HCT116 (cell line): Measurements from ENCODE around the gene WWOX. TPM values are rescaled to one million over a fixed set of nuclear protein-coding genes. Genes with fewer than 3 reads are reported as not detected.

Source experiments
- ATAC-seq: fragments of 200-7000 bp; cut with Tn5 transposase; 2 replicates; pipeline ENCODE4 v1.9.1; 2020; ENCODE audit warnings: mild to moderate bottlenecking, moderate library complexity
- BruUV-seq: library from RNA; stranded (reverse); fragments of 400-500 nt; replicated peaks from 2 replicates; lab custom pipeline; 2021; lab: Mats Ljungman, UMichigan
- CTCF ChIA-PET: fragments of 300-600 bp; sonication (Branson Sonifier 250); formaldehyde crosslinking; loops from one replicate; lab custom pipeline; 2021; ENCODE audit warnings: antibody characterized with exemption; lab: Charles Lee
- POLR2A ChIA-PET: fragments of 300-600, 350-600 bp; sonication (Branson Sonifier 250); formaldehyde crosslinking; loops from one replicate; lab custom pipeline; 2021; ENCODE audit warnings: antibody characterized with exemption; lab: Charles Lee
- RAD21 ChIA-PET, 2 experiments: fragments of 300-600 bp; sonication (Branson Sonifier 250); formaldehyde crosslinking; loops; one replicate each; lab custom pipeline; 2023; ENCODE audit warnings: low total read pairs in 2 of 2; ENCODE audit not compliant: uncharacterized antibody in 2 of 2, unreplicated experiment in 2 of 2, low non-redundant PET in 1 of 2; lab: Charles Lee
- DNase-seq: peaks from one replicate; pipeline ENCODE4 v3.0.0-alpha.2; 2010; ENCODE audit warnings: low read depth, low spot score
- H2AFZ ChIP-seq: fragments of 200-600 bp; shearing (Covaris generic), sonication (generic); 2 replicates; pipeline ENCODE4 v1.6.1; 2017; ENCODE audit warnings: low read depth, mixed run types, mixed read lengths, antibody characterized with exemption, low read length; ENCODE audit not compliant: poor library complexity, severe bottlenecking
- H3K27ac ChIP-seq: 2 replicates; pipeline ENCODE4 v1.5.1; 2012; ENCODE audit warnings: low read depth, low read length
- H3K27me3 ChIP-seq: fragments of 200-600 bp; sonication (generic); 2 replicates; pipeline ENCODE4 v1.6.1; 2016; ENCODE audit warnings: mixed run types, low read length, mixed read lengths; ENCODE audit not compliant: insufficient read depth
- H3K36me3 ChIP-seq, 2 experiments: fragments of 200-500 bp in 1 of 2; fragments of 200-600 bp in 1 of 2; sonication (Bioruptor generic) in 1 of 2; sonication (generic) in 1 of 2; 2 replicates each; pipeline versions ENCODE4 v1.5.1 to v1.6.1; 2014 to 2016; ENCODE audit warnings: low read length in 2 of 2, inconsistent platforms in 1 of 2, mixed read lengths in 1 of 2, mixed run types in 1 of 2; ENCODE audit not compliant: insufficient read depth in 2 of 2, control insufficient read depth in 1 of 2
- H3K4me1 ChIP-seq, 2 experiments: fragments of 200-600 bp in 1 of 2; sonication (generic) in 1 of 2; 2 replicates each; pipeline versions ENCODE4 v1.5.1 to v1.6.1; 2012 to 2017; ENCODE audit warnings: low read length in 2 of 2, inconsistent platforms in 1 of 2, mild to moderate bottlenecking in 1 of 2, mixed read lengths in 1 of 2, mixed run types in 1 of 2, moderate library complexity in 1 of 2; ENCODE audit not compliant: insufficient read depth in 2 of 2, control insufficient read depth in 1 of 2
- H3K4me2 ChIP-seq: fragments of 200-600 bp; sonication (generic); 2 replicates; pipeline ENCODE4 v1.6.1; 2017; ENCODE audit warnings: mixed run types, low read length, mixed read lengths
- H3K4me3 ChIP-seq, 2 experiments: fragments of 200-600 bp in 1 of 2; sonication (generic) in 1 of 2; replicated peaks in 1 of 2; 2 replicates each; pipeline ENCODE4 v1.5.1; 2011 to 2016; ENCODE audit warnings: low read length in 2 of 2, control low read depth in 1 of 2, low read depth in 1 of 2, mild to moderate bottlenecking in 1 of 2, mixed read lengths in 1 of 2, mixed run types in 1 of 2
- H3K79me2 ChIP-seq: fragments of 200-600 bp; sonication (generic); 2 replicates; pipeline ENCODE4 v1.6.1; 2017; ENCODE audit warnings: mild to moderate bottlenecking, mixed run types, low read length, moderate library complexity, mixed read lengths; ENCODE audit not compliant: insufficient read depth
- H3K9ac ChIP-seq: fragments of 200-600 bp; sonication (generic); 2 replicates; pipeline ENCODE4 v1.6.1; 2016; ENCODE audit warnings: low read length, mixed read lengths
- H3K9me2 ChIP-seq: fragments of 200-600 bp; sonication (generic), shearing (Covaris generic); 2 replicates; pipeline ENCODE4 v1.6.1; 2017; ENCODE audit warnings: mixed run types, mild to moderate bottlenecking, moderate library complexity; ENCODE audit not compliant: insufficient read depth
- H3K9me3 ChIP-seq, 2 experiments: fragments of 200-500 bp in 1 of 2; fragments of 200-600 bp in 1 of 2; sonication (Bioruptor generic) in 1 of 2; sonication (generic) in 1 of 2; 2 replicates each; pipeline ENCODE4 v1.6.1; 2014 to 2017; ENCODE audit warnings: low read length in 2 of 2, mixed read lengths in 2 of 2, inconsistent platforms in 1 of 2, low read depth in 1 of 2, mild to moderate bottlenecking in 1 of 2, mixed run types in 1 of 2, moderate library complexity in 1 of 2; ENCODE audit not compliant: control insufficient read depth in 1 of 2, insufficient read depth in 1 of 2
- H4K20me1 ChIP-seq: fragments of 200-600 bp; sonication (generic), shearing (Covaris generic); 2 replicates; pipeline ENCODE4 v1.6.1; 2017; ENCODE audit warnings: mixed run types, mild to moderate bottlenecking, moderate library complexity; ENCODE audit not compliant: insufficient read depth
- CTCF ChIP-seq, 3 experiments: fragments of 200-600 bp in 1 of 3; sonication (generic) in 1 of 3; IDR thresholded peaks in 2 of 3; conservative IDR thresholded peaks in 1 of 3; 2 replicates each; pipeline ENCODE4 v1.5.1; 2012 to 2017; ENCODE audit warnings: low read depth in 2 of 3, low read length in 2 of 3, antibody characterized with exemption in 1 of 3, borderline replicate concordance in 1 of 3, control low read depth in 1 of 3, mild to moderate bottlenecking in 1 of 3, mixed read lengths in 1 of 3, mixed run types in 1 of 3, moderate library complexity in 1 of 3; ENCODE audit not compliant: insufficient read depth in 1 of 3
- EGR1 ChIP-seq: IDR thresholded peaks from 2 replicates; pipeline ENCODE4 v1.6.1; 2012; ENCODE audit warnings: low read depth
- ELF1 ChIP-seq: IDR thresholded peaks from 2 replicates; pipeline ENCODE4 v1.6.1; 2012; ENCODE audit warnings: low read depth, borderline replicate concordance
- EZH2phosphoT487 ChIP-seq: fragments of 200-600 bp; IDR thresholded peaks from 2 replicates; pipeline ENCODE4 v1.6.1; 2018; ENCODE audit warnings: antibody characterized with exemption, borderline replicate concordance
- FOSL1 ChIP-seq: IDR thresholded peaks from 2 replicates; pipeline ENCODE4 v1.6.1; 2012; ENCODE audit warnings: low read depth
- JUND ChIP-seq: IDR thresholded peaks from 2 replicates; pipeline ENCODE4 v1.6.1; 2012
- MAX ChIP-seq: IDR thresholded peaks from 2 replicates; pipeline ENCODE4 v1.6.1; 2012
- REST ChIP-seq: IDR thresholded peaks from 2 replicates; pipeline ENCODE4 v1.6.1; 2012; ENCODE audit warnings: low read depth
- SIN3A ChIP-seq: IDR thresholded peaks from 2 replicates; pipeline ENCODE4 v1.6.1; 2012; ENCODE audit warnings: low read depth
- SP1 ChIP-seq: IDR thresholded peaks from 2 replicates; pipeline ENCODE4 v1.6.1; 2012; ENCODE audit warnings: low read depth
- SRF ChIP-seq: IDR thresholded peaks from 2 replicates; pipeline ENCODE4 v1.6.1; 2012; ENCODE audit warnings: low read depth
- YY1 ChIP-seq: IDR thresholded peaks from 2 replicates; pipeline ENCODE4 v1.6.1; 2011; ENCODE audit warnings: low read length, low read depth, moderate library complexity, mild to moderate bottlenecking; ENCODE audit not compliant: insufficient replicate concordance; ENCODE audit errors: extremely low read depth
- ZBTB33 ChIP-seq: IDR thresholded peaks from 2 replicates; pipeline ENCODE4 v1.6.1; 2011; ENCODE audit warnings: mild to moderate bottlenecking, low read length, moderate library complexity; ENCODE audit not compliant: insufficient replicate concordance; ENCODE audit errors: extremely low read depth
- ZFX ChIP-seq: fragments of 450-650 bp; IDR thresholded peaks from 2 replicates; pipeline ENCODE4 v1.6.1; 2017
- ZNF274 ChIP-seq: fragments of 200-500 bp; sonication (Bioruptor generic); IDR thresholded peaks from 2 replicates; pipeline ENCODE4 v1.6.1; 2014; ENCODE audit warnings: mild to moderate bottlenecking, low read depth, low read length, inconsistent platforms
- intact Hi-C: fragments of 100-400 bp; cut with micrococcal nuclease; formaldehyde crosslinking; loops from 2 replicates; pipeline ENCODE4 v1.10.0; 2022
- total RNA-seq: library from RNA; stranded (reverse); gene quantifications from one replicate; pipeline ENCODE4 v1.2.1, GENCODE V29; 2021; ENCODE audit not compliant: unreplicated experiment

Gene WWOX
- total RNA-seq, 1 experiment from 2014 or later = 13.7 TPM

- ChIA-PET CTCF (no interaction called here), POLR2A (no interaction called here)
Observed at GRCh38 chr16:78931678-78932077, 832.2 kb downstream of the WWOX start.

More at GRCh38 chr16:78931678-78932077, 832.2 kb downstream of the WWOX start:
- H2AFZ ChIP-seq = no peak overlapping the region
- no TSS peak for BruUV-seq
- no peaks in the 10 kb centered on the region for H3K79me2 ChIP-seq
- H3K4me2 ChIP-seq = no peak overlapping the region
- H3K9ac ChIP-seq = no peak overlapping the region
- intact Hi-C loops = no loop called here
- DNase-seq = no peak
- peaks cover 0 to 13% of the 10 kb centered on the region in 2 experiments; a peak in 3 of 4 replicates for H3K9me3 ChIP-seq
- no peaks in the 10 kb centered on the region for H3K4me1 ChIP-seq
- RAD21 ChIA-PET = no interaction called here
- ATAC-seq = no peak
- H3K4me3 ChIP-seq = no peak overlapping the region
- H3K36me3 ChIP-seq = no peaks in the 10 kb centered on the region
- TF ChIP-seq ELF1 (no peak), CTCF (IDR thresholded peaks at IDR 0.05 in 2 of 3, conservative IDR thresholded peaks at IDR 0.05 in 1 of 3; ENCODE audit: borderline replicate concordance in 1 of 3, insufficient read depth in 1 of 3, low read depth in 2 of 3, low read length in 2 of 3) (no peak), SP1 (no peak), JUND (no peak), YY1 (no peak), MAX (no peak), FOSL1 (no peak), ZBTB33 (no peak), SRF (no peak), ZFX (no peak), EZH2phosphoT487 (no peak), ZNF274 (no peak), REST (no peak), EGR1 (no peak), SIN3A (no peak)
- no peaks in the 10 kb centered on the region for H3K27me3 ChIP-seq
- no peaks in the 10 kb centered on the region for H4K20me1 ChIP-seq
- H3K27ac ChIP-seq = no peak overlapping the region
- H3K9me2 ChIP-seq = no peaks in the 10 kb centered on the region
